CD4-positive, alpha-beta T cell treated with Interleukin-17A for 1 hour (primary cell): ENCODE measurements around the gene EFCAB3.
"Not testable (repeated sequence)": the region's sequence is repeated elsewhere in the genome, so short reads cannot be mapped to it uniquely, and the experiment has no call there.

Source experiments
- DNase-seq: peaks from one replicate; pipeline ENCODE4 v3.0.0-alpha.2; 2020

Gene EFCAB3

GRCh38 chr17:62380253-62380652 is at the start of gene EFCAB3:
EFCAB3 (plus strand) TSS chr17:62380553; CDS start chr17:62382980, 2,427 bp downstream.
- DNase-seq: no peak

GRCh38 chr17:62336527-62336926 is 43.8 kb upstream of the EFCAB3 start:
- no peak for DNase-seq

GRCh38 chr17:62343764-62344270 is 36.5 kb upstream of the EFCAB3 start:
- no peak for DNase-seq

GRCh38 chr17:62351176-62351575 is 29.2 kb upstream of the EFCAB3 start:
- DNase-seq: no peak

- DNase-seq: no peak
These were observed 14.2 kb upstream of the EFCAB3 start for GRCh38 chr17:62366191-62366590.

- DNase-seq: no peak
These were observed 1.2 kb downstream of the EFCAB3 start for GRCh38 chr17:62381561-62381960.

- no peak for DNase-seq
These were observed 8.5 kb downstream of the EFCAB3 start for GRCh38 chr17:62388856-62389255.

GRCh38 chr17:62392908-62393307 is 12.6 kb downstream of the EFCAB3 start:
- no peak for DNase-seq

- no peak for DNase-seq
These were observed 18.5 kb downstream of the EFCAB3 start for GRCh38 chr17:62398891-62399290.

GRCh38 chr17:62405451-62405850 is 25.1 kb downstream of the EFCAB3 start:
- no peak for DNase-seq

- not testable (repeated sequence) for DNase-seq
These were observed 32.7 kb downstream of the EFCAB3 start for GRCh38 chr17:62413090-62413489.

GRCh38 chr17:62423647-62424461 is 43.5 kb downstream of the EFCAB3 start, which contains the start of gene METTL2A:
METTL2A (plus strand) TSS chr17:62423897; CDS start chr17:62423903, 6 bp downstream.
- DNase-seq: peak; percentile 88

GRCh38 chr17:62426214-62426613 is 45.9 kb downstream of the EFCAB3 start:
- DNase-seq: not testable (repeated sequence)

- DNase-seq: not testable (repeated sequence)
These were observed 54.9 kb downstream of the EFCAB3 start for GRCh38 chr17:62435251-62435650.

- DNase-seq: not testable (repeated sequence)
These were observed 60.8 kb downstream of the EFCAB3 start for GRCh38 chr17:62441181-62441580.

- no peak for DNase-seq
These were observed 63.7 kb downstream of the EFCAB3 start for GRCh38 chr17:62444063-62444462.

- not testable (repeated sequence) for DNase-seq
These were observed 65.4 kb downstream of the EFCAB3 start for GRCh38 chr17:62445791-62446190.

GRCh38 chr17:62452195-62452594 is 71.8 kb downstream of the EFCAB3 start:
- DNase-seq: not testable (repeated sequence)

- DNase-seq: not testable (repeated sequence)
These were observed 72.7 kb downstream of the EFCAB3 start for GRCh38 chr17:62453041-62453440.

GRCh38 chr17:62453656-62454055 is 73.3 kb downstream of the EFCAB3 start:
- DNase-seq: peak; percentile 35

GRCh38 chr17:62454111-62454510 is 73.8 kb downstream of the EFCAB3 start:
- DNase-seq: not testable (repeated sequence)

GRCh38 chr17:62456016-62456415 is 75.7 kb downstream of the EFCAB3 start:
- DNase-seq: no peak

GRCh38 chr17:62458483-62458882 is 78.1 kb downstream of the EFCAB3 start:
- DNase-seq: not testable (repeated sequence)

GRCh38 chr17:62464422-62464821 is 84.1 kb downstream of the EFCAB3 start:
- DNase-seq: not testable (repeated sequence)
